Activated B cell treated with CpG ODN at 0.5 μM for 24 hours (primary cell): Measurements from ENCODE around the gene POLR3H. TPM values are rescaled to one million over a fixed set of nuclear protein-coding genes. Genes with fewer than 3 reads are reported as not detected.

Experiments used
- ATAC-seq: fragments of 200-7000 bp; cut with Tn5 transposase; one replicate; pipeline ENCODE4 v1.10.0; 2021; ENCODE audit warnings: low read depth, mild to moderate bottlenecking, moderate library complexity
- CTCF ChIA-PET: fragments of 350-600 bp; sonication (Branson Sonifier 250); formaldehyde crosslinking; loops from one replicate; lab custom pipeline; 2021; ENCODE audit warnings: antibody characterized with exemption; lab: Charles Lee
- POLR2A ChIA-PET: fragments of 350-600 bp; sonication (Branson Sonifier 250); formaldehyde crosslinking; loops from one replicate; lab custom pipeline; 2021; ENCODE audit warnings: antibody characterized with exemption; lab: Charles Lee
- DNase-seq: peaks from one replicate; pipeline ENCODE4 v3.0.0; 2022
- H3K27ac Mint-ChIP-seq: one replicate; pipeline ENCODE4 v1.8.0; 2020; ENCODE audit warnings: mixed read lengths
- H3K27me3 Mint-ChIP-seq: one replicate; pipeline ENCODE4 v1.8.0; 2021; ENCODE audit warnings: mixed read lengths
- H3K36me3 Mint-ChIP-seq: one replicate; pipeline ENCODE4 v1.8.0; 2021; ENCODE audit warnings: low read depth, mixed read lengths
- H3K4me1 Mint-ChIP-seq: one replicate; pipeline ENCODE4 v1.8.0; 2021; ENCODE audit warnings: mixed read lengths
- H3K4me3 Mint-ChIP-seq: one replicate; pipeline ENCODE4 v1.8.0; 2020; ENCODE audit warnings: mild to moderate bottlenecking, mixed read lengths
- H3K9me3 Mint-ChIP-seq: one replicate; pipeline ENCODE4 v1.8.0; 2020; ENCODE audit warnings: mixed read lengths
- CTCF ChIP-seq: fragments of 200-600 bp; IDR thresholded peaks from one replicate; pipeline ENCODE4 v1.8.0; 2022; ENCODE audit warnings: antibody characterized with exemption, mild to moderate bottlenecking
- intact Hi-C: fragments of 100-400 bp; cut with micrococcal nuclease; formaldehyde crosslinking; loops from one replicate; pipeline ENCODE4 v1.15.1; 2024
- total RNA-seq: library from RNA; stranded (reverse); gene quantifications from 2 replicates; pipeline ENCODE4 v1.2.3, GENCODE V29; 2022

POLR3H gene
- total RNA-seq, 1 donor from 2014 or later = 43.9 TPM

DNA sequence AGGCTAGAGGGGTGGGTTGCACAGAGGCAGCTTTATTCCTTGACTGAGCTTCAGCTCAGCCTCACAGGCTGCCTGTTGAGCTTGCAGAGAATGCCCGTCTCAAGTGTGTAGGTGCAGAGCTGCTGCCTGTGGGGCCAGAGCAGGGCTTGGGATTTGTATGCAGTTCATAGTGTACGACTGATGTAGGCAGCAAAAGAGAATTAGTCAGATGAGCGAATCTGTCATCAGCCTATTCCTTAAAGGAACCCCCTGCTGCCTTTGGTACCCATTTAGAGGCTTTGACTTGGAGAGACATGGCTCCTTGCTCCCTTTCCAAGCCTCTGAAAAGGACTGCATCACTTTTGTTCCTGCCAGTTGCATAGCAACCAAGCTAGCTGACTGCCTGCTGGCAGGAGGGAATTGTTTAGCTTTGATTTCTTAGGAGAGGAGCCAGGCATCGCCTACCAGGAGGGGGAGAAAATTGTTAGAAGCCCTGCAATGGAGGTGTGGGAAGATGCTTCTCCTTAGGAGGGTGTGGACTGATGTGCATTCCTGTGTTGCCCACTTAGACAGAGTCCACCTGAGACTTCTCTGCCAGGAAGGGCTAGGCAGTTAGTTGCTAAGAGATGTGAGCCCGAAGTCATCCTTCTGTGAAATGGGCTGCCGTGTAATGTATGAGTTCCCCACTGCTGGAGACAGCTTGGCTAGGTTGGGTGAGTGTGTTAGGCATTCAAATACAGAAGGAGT is 64.4 kb downstream of the POLR3H start:
- Mint-ChIP-seq H3K27me3 (no peaks in the 10 kb centered on the region), H3K4me1 (peaks cover 87% of the 10 kb centered on the region), H3K9me3 (no peaks in the 10 kb centered on the region), H3K4me3 (peak overlapping the region; percentile 79), H3K27ac (peak overlapping the region; percentile 96), H3K36me3 (peaks cover 4% of the 10 kb centered on the region)
- TF ChIP-seq CTCF = no peak
- ChIA-PET POLR2A (interaction anchor here (0.6 to 17.5 kb wide), 11 partner anchors 9 to 952 kb away, joined by 3 to 584 read pairs (median 13); partner anchors contain the start of genes ACO2, PHF5A, TEF and TOB2), CTCF (interaction anchor here (2.1 to 4.1 kb wide), 4 partner anchors 11 to 76 kb away, joined by 8 to 31 read pairs (median 10); partner anchors contain the start of genes ACO2 and PHF5A)
- ATAC-seq (no peak), DNase-seq (no peak)
- intact Hi-C loops = loop anchor here (1.0 kb wide), 1 partner anchor 21 kb away; no protein-coding TSS in a partner anchor

- ATAC-seq (peak; percentile 60), DNase-seq (peak; percentile 47)
- ChIA-PET POLR2A (interaction anchor here (0.5 to 17.5 kb wide), 28 partner anchors 10 to 902 kb away, joined by 3 to 584 read pairs (median 6); partner anchors contain the start of genes ACO2, DESI1, PHF5A and RANGAP1), CTCF (interaction anchor here (0.6 to 4.1 kb wide), 7 partner anchors 10 to 241 kb away, joined by 3 to 31 read pairs (median 8); partner anchors contain the start of genes ACO2, PHF5A and TOB2)
- Mint-ChIP-seq H3K27me3 (no peaks in the 10 kb centered on the region), H3K36me3 (peaks cover 5% of the 10 kb centered on the region), H3K27ac (peak overlapping the region; percentile 96), H3K4me1 (peaks cover 84% of the 10 kb centered on the region), H3K4me3 (peak overlapping the region; percentile 79), H3K9me3 (no peaks in the 10 kb centered on the region)
- intact Hi-C loops = loop anchor here (1.0 kb wide), 3 partner anchors 10 to 31 kb away; partner anchors contain the start of gene ACO2
- TF ChIP-seq CTCF = no peak
Observed at GRCh38 chr22:41478891-41479521, 65.3 kb downstream of the POLR3H start.

DNA sequence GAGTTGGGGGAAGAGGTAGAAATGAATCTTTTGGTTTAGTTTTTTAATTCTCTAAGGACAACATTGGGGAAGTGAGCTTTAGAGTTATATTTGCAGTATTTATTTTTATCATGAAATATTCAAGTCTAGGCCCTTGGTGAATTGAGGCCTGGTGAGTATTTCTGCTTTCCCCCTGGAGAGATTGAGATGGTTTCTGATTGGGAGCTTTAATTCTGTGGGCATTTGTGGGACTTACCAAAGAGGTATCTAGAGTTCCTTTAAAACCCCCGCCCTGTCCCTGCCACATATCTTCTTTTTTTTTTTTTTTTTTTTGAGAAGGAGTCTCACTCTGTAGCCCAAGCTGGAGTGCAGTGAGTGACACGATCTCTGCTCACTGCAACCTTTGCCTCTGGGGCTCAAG is 65.8 kb downstream of the POLR3H start:
- POLR2A ChIA-PET = interaction anchor here (0.6 to 17.5 kb wide), 32 partner anchors 10 to 903 kb away, joined by 3 to 584 read pairs (median 5); partner anchors contain the start of genes ACO2, DESI1, PHF5A and RANGAP1
- no peak for TF ChIP-seq CTCF
- H3K27ac Mint-ChIP-seq = peak overlapping the region; percentile 96
- DNase-seq (no peak), ATAC-seq (peak; percentile 81)
- CTCF ChIA-PET = interaction anchor here (0.6 to 4.1 kb wide), 8 partner anchors 10 to 240 kb away, joined by 3 to 31 read pairs (median 6); partner anchors contain the start of genes ACO2, PHF5A and TOB2
- H3K36me3 Mint-ChIP-seq = peaks cover 10% of the 10 kb centered on the region
- intact Hi-C loops = loop anchor here (1.0 kb wide), 2 partner anchors 9 to 30 kb away; partner anchors contain the start of gene ACO2
- peak overlapping the region; percentile 79 for H3K4me3 Mint-ChIP-seq
- no peaks in the 10 kb centered on the region for H3K9me3 Mint-ChIP-seq
- peaks cover 85% of the 10 kb centered on the region for H3K4me1 Mint-ChIP-seq
- H3K27me3 Mint-ChIP-seq = no peaks in the 10 kb centered on the region

Other genes starting within 250 kb of the POLR3H start
- 54.0 and 58.2 TPM in 2 replicates for gene ZC3H7B, start 242.9 kb downstream of the POLR3H start, total RNA-seq
- 5.1 and 5.2 TPM in 2 replicates for gene TEF, start 162.5 kb downstream of the POLR3H start, total RNA-seq
- gene TOB2, start 97.7 kb downstream of the POLR3H start, total RNA-seq = 53.7 and 60.3 TPM in 2 replicates
- gene PHF5A, start 75.8 kb downstream of the POLR3H start, total RNA-seq = 47.4 and 54.0 TPM in 2 replicates
- 152 and 153 TPM in 2 replicates for gene ACO2, start 75.4 kb downstream of the POLR3H start, total RNA-seq
- gene CSDC2, start 16.5 kb upstream of the POLR3H start, total RNA-seq = not detected in 2 replicates
- gene PMM1, start 45.4 kb upstream of the POLR3H start, total RNA-seq = 13.0 and 15.1 TPM in 2 replicates
- 42.5 and 49.5 TPM in 2 replicates for gene DESI1, start 76.6 kb upstream of the POLR3H start, total RNA-seq
- 297 and 319 TPM in 2 replicates for gene XRCC6, start 76.8 kb upstream of the POLR3H start, total RNA-seq
- 157 and 165 TPM in 2 replicates for gene SNU13, start 144.4 kb upstream of the POLR3H start, total RNA-seq
- 28.9 and 31.3 TPM in 2 replicates for gene MEI1, start 155.0 kb upstream of the POLR3H start, total RNA-seq